HL-60 (cell line): ENCODE results near the gene PIGP.

Experiments used
- GABPA ChIP-seq: IDR thresholded peaks from 2 replicates; pipeline ENCODE4 v1.6.1; 2012; ENCODE audit warnings: low read depth
- POLR2AphosphoS5 ChIP-seq: IDR thresholded peaks from 2 replicates; pipeline ENCODE4 v1.6.1; 2012; ENCODE audit warnings: low read depth
- SPI1 ChIP-seq: IDR thresholded peaks from 2 replicates; pipeline ENCODE4 v1.6.1; 2012; ENCODE audit warnings: low read depth, mild to moderate bottlenecking, borderline replicate concordance
- TF ChIP-seq, protein P1 (sequence below): IDR thresholded peaks from one replicate; pipeline ENCODE4 v1.5.1; 2011; ENCODE audit warnings: low read length, control low read depth, inconsistent platforms; ENCODE audit not compliant: insufficient read depth
- TF ChIP-seq, protein P2 (sequence below): IDR thresholded peaks from 2 replicates; pipeline ENCODE4 v1.6.1; 2012; ENCODE audit warnings: low read depth; ENCODE audit not compliant: insufficient replicate concordance

- no peak for TF ChIP-seq POLR2AphosphoS5
- TF ChIP-seq, protein P1, sequence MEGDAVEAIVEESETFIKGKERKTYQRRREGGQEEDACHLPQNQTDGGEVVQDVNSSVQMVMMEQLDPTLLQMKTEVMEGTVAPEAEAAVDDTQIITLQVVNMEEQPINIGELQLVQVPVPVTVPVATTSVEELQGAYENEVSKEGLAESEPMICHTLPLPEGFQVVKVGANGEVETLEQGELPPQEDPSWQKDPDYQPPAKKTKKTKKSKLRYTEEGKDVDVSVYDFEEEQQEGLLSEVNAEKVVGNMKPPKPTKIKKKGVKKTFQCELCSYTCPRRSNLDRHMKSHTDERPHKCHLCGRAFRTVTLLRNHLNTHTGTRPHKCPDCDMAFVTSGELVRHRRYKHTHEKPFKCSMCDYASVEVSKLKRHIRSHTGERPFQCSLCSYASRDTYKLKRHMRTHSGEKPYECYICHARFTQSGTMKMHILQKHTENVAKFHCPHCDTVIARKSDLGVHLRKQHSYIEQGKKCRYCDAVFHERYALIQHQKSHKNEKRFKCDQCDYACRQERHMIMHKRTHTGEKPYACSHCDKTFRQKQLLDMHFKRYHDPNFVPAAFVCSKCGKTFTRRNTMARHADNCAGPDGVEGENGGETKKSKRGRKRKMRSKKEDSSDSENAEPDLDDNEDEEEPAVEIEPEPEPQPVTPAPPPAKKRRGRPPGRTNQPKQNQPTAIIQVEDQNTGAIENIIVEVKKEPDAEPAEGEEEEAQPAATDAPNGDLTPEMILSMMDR: no peak
- TF ChIP-seq, protein P2, sequence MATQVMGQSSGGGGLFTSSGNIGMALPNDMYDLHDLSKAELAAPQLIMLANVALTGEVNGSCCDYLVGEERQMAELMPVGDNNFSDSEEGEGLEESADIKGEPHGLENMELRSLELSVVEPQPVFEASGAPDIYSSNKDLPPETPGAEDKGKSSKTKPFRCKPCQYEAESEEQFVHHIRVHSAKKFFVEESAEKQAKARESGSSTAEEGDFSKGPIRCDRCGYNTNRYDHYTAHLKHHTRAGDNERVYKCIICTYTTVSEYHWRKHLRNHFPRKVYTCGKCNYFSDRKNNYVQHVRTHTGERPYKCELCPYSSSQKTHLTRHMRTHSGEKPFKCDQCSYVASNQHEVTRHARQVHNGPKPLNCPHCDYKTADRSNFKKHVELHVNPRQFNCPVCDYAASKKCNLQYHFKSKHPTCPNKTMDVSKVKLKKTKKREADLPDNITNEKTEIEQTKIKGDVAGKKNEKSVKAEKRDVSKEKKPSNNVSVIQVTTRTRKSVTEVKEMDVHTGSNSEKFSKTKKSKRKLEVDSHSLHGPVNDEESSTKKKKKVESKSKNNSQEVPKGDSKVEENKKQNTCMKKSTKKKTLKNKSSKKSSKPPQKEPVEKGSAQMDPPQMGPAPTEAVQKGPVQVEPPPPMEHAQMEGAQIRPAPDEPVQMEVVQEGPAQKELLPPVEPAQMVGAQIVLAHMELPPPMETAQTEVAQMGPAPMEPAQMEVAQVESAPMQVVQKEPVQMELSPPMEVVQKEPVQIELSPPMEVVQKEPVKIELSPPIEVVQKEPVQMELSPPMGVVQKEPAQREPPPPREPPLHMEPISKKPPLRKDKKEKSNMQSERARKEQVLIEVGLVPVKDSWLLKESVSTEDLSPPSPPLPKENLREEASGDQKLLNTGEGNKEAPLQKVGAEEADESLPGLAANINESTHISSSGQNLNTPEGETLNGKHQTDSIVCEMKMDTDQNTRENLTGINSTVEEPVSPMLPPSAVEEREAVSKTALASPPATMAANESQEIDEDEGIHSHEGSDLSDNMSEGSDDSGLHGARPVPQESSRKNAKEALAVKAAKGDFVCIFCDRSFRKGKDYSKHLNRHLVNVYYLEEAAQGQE: no peak
- TF ChIP-seq SPI1: no peak
- no peak for TF ChIP-seq GABPA
Measured at GRCh38 chr21:37076087-37076850, 3.4 kb upstream of the PIGP start.
